ENCODE data around the gene LSM14A. TPM values are rescaled to one million over a fixed set of nuclear protein-coding genes. Genes with fewer than 3 reads are reported as not detected.
A peak's percentile ranks its signal among the peaks of the same experiment; 100 is the strongest.

LSM14A gene
- polyA plus RNA-seq, 4 donors: 53.0 to 106 (median 73.0) TPM

GRCh38 chr19:34180273-34180672, 8.0 kb downstream of the LSM14A start:
- DNase-seq (no peak), FAIRE-seq (no peak)
- 90 to 98% (median 94%) methylated on average over 2 of the region's 2 CpGs for WGBS, 3 donors
- H3K4me1 ChIP-seq (ENCODE audit: control insufficient read depth in 3 of 3, insufficient read depth in 2 of 3, low read depth in 1 of 3, low read length in 2 of 3): peaks cover 8 to 19% (median 14%) of the 10 kb centered on the region in 3 donors
- no peak overlapping the region for H3K27ac ChIP-seq (ENCODE audit: low read depth in 1 of 3, low read length in 2 of 3)
- H3K9me3 ChIP-seq (ENCODE audit: control insufficient read depth in 2 of 2, insufficient read depth in 1 of 2, low read depth in 1 of 2, low read length in 1 of 2): no peaks in the 10 kb centered on the region
- no peak overlapping the region for H3K4me3 ChIP-seq (ENCODE audit: low read depth in 1 of 3, low read length in 3 of 3)
- no peaks in the 10 kb centered on the region for H3K27me3 ChIP-seq (ENCODE audit: control insufficient read depth in 3 of 3, insufficient read depth in 3 of 3, low read length in 3 of 3)
- peaks cover 0 to 11% (median 1%) of the 10 kb centered on the region in 3 donors for H3K36me3 ChIP-seq (ENCODE audit: control insufficient read depth in 3 of 3, insufficient read depth in 2 of 3, low read depth in 1 of 3, low read length in 3 of 3)

GRCh38 chr19:34180709-34181108, 8.4 kb downstream of the LSM14A start:
- Histone ChIP-seq H3K27ac (ENCODE audit: low read depth in 1 of 3, low read length in 2 of 3) (no peak overlapping the region), H3K36me3 (ENCODE audit: control insufficient read depth in 3 of 3, insufficient read depth in 2 of 3, low read depth in 1 of 3, low read length in 3 of 3) (peaks cover 0 to 9% (median 1%) of the 10 kb centered on the region in 3 donors), H3K4me1 (ENCODE audit: control insufficient read depth in 3 of 3, insufficient read depth in 2 of 3, low read depth in 1 of 3, low read length in 2 of 3) (peaks cover 7 to 20% (median 15%) of the 10 kb centered on the region in 3 donors), H3K27me3 (ENCODE audit: control insufficient read depth in 3 of 3, insufficient read depth in 3 of 3, low read length in 3 of 3) (no peaks in the 10 kb centered on the region), H3K9me3 (ENCODE audit: control insufficient read depth in 2 of 2, insufficient read depth in 1 of 2, low read depth in 1 of 2, low read length in 1 of 2) (no peaks in the 10 kb centered on the region), H3K4me3 (ENCODE audit: low read depth in 1 of 3, low read length in 3 of 3) (no peak overlapping the region)
- DNase-seq (no peak), FAIRE-seq (no peak)
- WGBS, 3 donors: 86 to 92% (median 87%) methylated on average over 5 of the region's 5 CpGs

GRCh38 chr19:34181111-34181864, 9.0 kb downstream of the LSM14A start:
- FAIRE-seq: no peak

GRCh38 chr19:34182125-34182524, 9.8 kb downstream of the LSM14A start:
- H3K27ac ChIP-seq (ENCODE audit: low read depth in 1 of 3, low read length in 2 of 3): no peak overlapping the region
- H3K36me3 ChIP-seq (ENCODE audit: control insufficient read depth in 3 of 3, insufficient read depth in 2 of 3, low read depth in 1 of 3, low read length in 3 of 3): peaks cover 0 to 6% (median 1%) of the 10 kb centered on the region in 3 donors
- DNase-seq (no peak), FAIRE-seq (no peak)
- peaks cover 7 to 15% (median 12%) of the 10 kb centered on the region in 3 donors for H3K4me1 ChIP-seq (ENCODE audit: control insufficient read depth in 3 of 3, insufficient read depth in 2 of 3, low read depth in 1 of 3, low read length in 2 of 3)
- H3K9me3 ChIP-seq (ENCODE audit: control insufficient read depth in 2 of 2, insufficient read depth in 1 of 2, low read depth in 1 of 2, low read length in 1 of 2): no peaks in the 10 kb centered on the region
- H3K27me3 ChIP-seq (ENCODE audit: control insufficient read depth in 3 of 3, insufficient read depth in 3 of 3, low read length in 3 of 3): no peaks in the 10 kb centered on the region
- H3K4me3 ChIP-seq (ENCODE audit: low read depth in 1 of 3, low read length in 3 of 3): no peak overlapping the region

More at GRCh38 chr19:34181111-34181864, 9.0 kb downstream of the LSM14A start:
- H3K4me3 ChIP-seq (ENCODE audit: low read depth in 1 of 3, low read length in 3 of 3): no peak overlapping the region
- WGBS, 3 donors: 61 to 77% (median 64%) methylated on average over 5 of the region's 5 CpGs
- peaks cover 7 to 15% (median 14%) of the 10 kb centered on the region in 3 donors for H3K4me1 ChIP-seq (ENCODE audit: control insufficient read depth in 3 of 3, insufficient read depth in 2 of 3, low read depth in 1 of 3, low read length in 2 of 3)
- H3K36me3 ChIP-seq (ENCODE audit: control insufficient read depth in 3 of 3, insufficient read depth in 2 of 3, low read depth in 1 of 3, low read length in 3 of 3): peaks cover 0 to 6% (median 1%) of the 10 kb centered on the region in 3 donors
- no peaks in the 10 kb centered on the region for H3K27me3 ChIP-seq (ENCODE audit: control insufficient read depth in 3 of 3, insufficient read depth in 3 of 3, low read length in 3 of 3)
- no peak for DNase-seq
- H3K27ac ChIP-seq (ENCODE audit: low read depth in 1 of 3, low read length in 2 of 3): no peak overlapping the region
- H3K9me3 ChIP-seq (ENCODE audit: control insufficient read depth in 2 of 2, insufficient read depth in 1 of 2, low read depth in 1 of 2, low read length in 1 of 2): no peaks in the 10 kb centered on the region

GRCh38 chr19:34184880-34185491, 12.7 kb downstream of the LSM14A start:
- peaks cover 2 to 15% (median 2%) of the 10 kb centered on the region in 3 donors for H3K4me1 ChIP-seq (ENCODE audit: control insufficient read depth in 3 of 3, insufficient read depth in 2 of 3, low read depth in 1 of 3, low read length in 2 of 3)
- FAIRE-seq (no peak), DNase-seq (no peak)
- whole genome bisulfite sequencing, 3 donors: 54 to 79% (median 67%) methylated on average over 6 of the region's 6 CpGs
- peaks cover 0 to 4% (median 1%) of the 10 kb centered on the region in 3 donors for H3K36me3 ChIP-seq (ENCODE audit: control insufficient read depth in 3 of 3, insufficient read depth in 2 of 3, low read depth in 1 of 3, low read length in 3 of 3)
- no peak overlapping the region for H3K4me3 ChIP-seq (ENCODE audit: low read depth in 1 of 3, low read length in 3 of 3)
- no peaks in the 10 kb centered on the region for H3K9me3 ChIP-seq (ENCODE audit: control insufficient read depth in 2 of 2, insufficient read depth in 1 of 2, low read depth in 1 of 2, low read length in 1 of 2)
- H3K27ac ChIP-seq (ENCODE audit: low read depth in 1 of 3, low read length in 2 of 3): no peak overlapping the region
- no peaks in the 10 kb centered on the region for H3K27me3 ChIP-seq (ENCODE audit: control insufficient read depth in 3 of 3, insufficient read depth in 3 of 3, low read length in 3 of 3)

- peak overlapping the region in 1 of 3 donors; percentile 7 for H3K4me3 ChIP-seq (ENCODE audit: low read depth in 1 of 3, low read length in 3 of 3)
- 95 to 97% (median 96%) methylated on average over 2 of the region's 2 CpGs for whole genome bisulfite sequencing, 3 donors
- no peaks in the 10 kb centered on the region for H3K9me3 ChIP-seq (ENCODE audit: control insufficient read depth in 2 of 2, insufficient read depth in 1 of 2, low read depth in 1 of 2, low read length in 1 of 2)
- no peak for DNase-seq
- H3K27ac ChIP-seq (ENCODE audit: low read depth in 1 of 3, low read length in 2 of 3): no peak overlapping the region
- H3K36me3 ChIP-seq (ENCODE audit: control insufficient read depth in 3 of 3, insufficient read depth in 2 of 3, low read depth in 1 of 3, low read length in 3 of 3): peaks cover 0 to 3% (median 1%) of the 10 kb centered on the region in 3 donors
- H3K27me3 ChIP-seq (ENCODE audit: control insufficient read depth in 3 of 3, insufficient read depth in 3 of 3, low read length in 3 of 3): no peaks in the 10 kb centered on the region
- no peak for FAIRE-seq
- peaks cover 0 to 12% (median 2%) of the 10 kb centered on the region in 3 donors for H3K4me1 ChIP-seq (ENCODE audit: control insufficient read depth in 3 of 3, insufficient read depth in 2 of 3, low read depth in 1 of 3, low read length in 2 of 3)
These were observed 13.9 kb downstream of the LSM14A start for GRCh38 chr19:34186205-34186604.

- DNase-seq: no peak
- Histone ChIP-seq H3K4me1 (ENCODE audit: control insufficient read depth in 3 of 3, insufficient read depth in 2 of 3, low read depth in 1 of 3, low read length in 2 of 3) (peaks cover 0 to 8% (median 2%) of the 10 kb centered on the region in 3 donors), H3K4me3 (ENCODE audit: low read depth in 1 of 3, low read length in 3 of 3) (no peak overlapping the region), H3K27me3 (ENCODE audit: control insufficient read depth in 3 of 3, insufficient read depth in 3 of 3, low read length in 3 of 3) (no peaks in the 10 kb centered on the region), H3K36me3 (ENCODE audit: control insufficient read depth in 3 of 3, insufficient read depth in 2 of 3, low read depth in 1 of 3, low read length in 3 of 3) (peaks cover 0 to 3% (median 0%) of the 10 kb centered on the region in 3 donors), H3K9me3 (ENCODE audit: control insufficient read depth in 2 of 2, insufficient read depth in 1 of 2, low read depth in 1 of 2, low read length in 1 of 2) (no peaks in the 10 kb centered on the region), H3K27ac (ENCODE audit: low read depth in 1 of 3, low read length in 2 of 3) (no peak overlapping the region)
- WGBS, 3 donors: 96 to 100% (median 97%) methylated on average over 8 of the region's 8 CpGs
- no peak for FAIRE-seq
These were observed 14.7 kb downstream of the LSM14A start for GRCh38 chr19:34187011-34187410.

- no peak for FAIRE-seq
- peaks cover 0 to 8% (median 2%) of the 10 kb centered on the region in 3 donors for H3K4me1 ChIP-seq (ENCODE audit: control insufficient read depth in 3 of 3, insufficient read depth in 2 of 3, low read depth in 1 of 3, low read length in 2 of 3)
- no peaks in the 10 kb centered on the region for H3K9me3 ChIP-seq (ENCODE audit: control insufficient read depth in 2 of 2, insufficient read depth in 1 of 2, low read depth in 1 of 2, low read length in 1 of 2)
- H3K27ac ChIP-seq (ENCODE audit: low read depth in 1 of 3, low read length in 2 of 3): no peak overlapping the region
- DNase-seq: no peak
- peaks cover 0 to 8% (median 2%) of the 10 kb centered on the region in 3 donors for H3K36me3 ChIP-seq (ENCODE audit: control insufficient read depth in 3 of 3, insufficient read depth in 2 of 3, low read depth in 1 of 3, low read length in 3 of 3)
- no peak overlapping the region for H3K4me3 ChIP-seq (ENCODE audit: low read depth in 1 of 3, low read length in 3 of 3)
- H3K27me3 ChIP-seq (ENCODE audit: control insufficient read depth in 3 of 3, insufficient read depth in 3 of 3, low read length in 3 of 3): no peaks in the 10 kb centered on the region
- 81 to 89% (median 85%) methylated on average over 4 of the region's 4 CpGs for WGBS, 3 donors
These were observed 16.1 kb downstream of the LSM14A start for GRCh38 chr19:34188408-34188807.
